DOHH2 (cell line): Measurements from ENCODE around the gene ATXN2.
"Not testable (repeated sequence)": the region's sequence is repeated elsewhere in the genome, so short reads cannot be mapped to it uniquely, and the experiment has no call there.

Experiments used
- H3F3A ChIP-seq: fragments of 200-600 bp; sonication (generic), shearing (Covaris generic); 2 replicates; pipeline ENCODE4 v1.6.0; 2016; ENCODE audit warnings: antibody characterized with exemption, mild to moderate bottlenecking; ENCODE audit not compliant: control insufficient read depth, insufficient read depth
- H3K27ac ChIP-seq: fragments of 200-600 bp; sonication (generic); 2 replicates; pipeline ENCODE4 v1.5.1; 2014; ENCODE audit warnings: low read depth, mild to moderate bottlenecking, low read length, moderate library complexity
- H3K27me3 ChIP-seq: fragments of 200-600 bp; sonication (generic); 2 replicates; pipeline ENCODE4 v1.6.1; 2014; ENCODE audit warnings: mild to moderate bottlenecking, low read length, mixed read lengths; ENCODE audit not compliant: control insufficient read depth
- H3K36me3 ChIP-seq: fragments of 200-600 bp; sonication (generic); 2 replicates; pipeline ENCODE4 v1.6.1; 2014; ENCODE audit warnings: mild to moderate bottlenecking, low read length, moderate library complexity, mixed read lengths; ENCODE audit not compliant: control insufficient read depth
- H3K4me1 ChIP-seq: fragments of 200-600 bp; sonication (generic); 2 replicates; pipeline ENCODE4 v1.6.1; 2014; ENCODE audit warnings: mild to moderate bottlenecking, low read length, mixed read lengths; ENCODE audit not compliant: control insufficient read depth
- H3K4me2 ChIP-seq: fragments of 200-600 bp; sonication (generic); 2 replicates; pipeline ENCODE4 v1.6.0; 2014; ENCODE audit warnings: mild to moderate bottlenecking, low read length, moderate library complexity
- H3K4me3 ChIP-seq: fragments of 200-600 bp; sonication (generic); 2 replicates; pipeline ENCODE4 v1.5.1; 2014; ENCODE audit warnings: mild to moderate bottlenecking, low read length, mixed read lengths
- H3K79me2 ChIP-seq: fragments of 200-600 bp; sonication (generic); 2 replicates; pipeline ENCODE4 v1.6.1; 2014; ENCODE audit warnings: mild to moderate bottlenecking, low read length, mixed read lengths; ENCODE audit not compliant: control insufficient read depth
- H3K9me2 ChIP-seq: fragments of 200-600 bp; sonication (generic); replicated peaks from 2 replicates; pipeline ENCODE4 v1.6.1; 2014; ENCODE audit warnings: mild to moderate bottlenecking, low read length, mixed read lengths; ENCODE audit not compliant: control insufficient read depth
- H3K9me3 ChIP-seq: fragments of 200-600 bp; sonication (generic); 2 replicates; pipeline ENCODE4 v1.6.1; 2014; ENCODE audit warnings: antibody characterized with exemption, low read length, mixed read lengths; ENCODE audit not compliant: control insufficient read depth, insufficient read depth
- H4K20me1 ChIP-seq: fragments of 200-600 bp; sonication (generic); 2 replicates; pipeline ENCODE4 v1.6.0; 2014; ENCODE audit warnings: low read depth, mild to moderate bottlenecking, antibody characterized with exemption, low read length, moderate library complexity; ENCODE audit not compliant: control insufficient read depth, insufficient read depth
- CTCF ChIP-seq: fragments of 200-600 bp; sonication (generic); IDR thresholded peaks from one replicate; pipeline ENCODE4 v1.5.1; 2014; ENCODE audit warnings: antibody characterized with exemption, mild to moderate bottlenecking, low read depth, low read length; ENCODE audit not compliant: poor library complexity, severe bottlenecking
- EZH2phosphoT487 ChIP-seq: fragments of 200-600 bp; sonication (generic); IDR thresholded peaks from 2 replicates; pipeline ENCODE4 v1.6.1; 2017; ENCODE audit warnings: borderline replicate concordance, mild to moderate bottlenecking, antibody characterized with exemption, low read length, moderate library complexity, mixed read lengths

Gene ATXN2

DNA sequence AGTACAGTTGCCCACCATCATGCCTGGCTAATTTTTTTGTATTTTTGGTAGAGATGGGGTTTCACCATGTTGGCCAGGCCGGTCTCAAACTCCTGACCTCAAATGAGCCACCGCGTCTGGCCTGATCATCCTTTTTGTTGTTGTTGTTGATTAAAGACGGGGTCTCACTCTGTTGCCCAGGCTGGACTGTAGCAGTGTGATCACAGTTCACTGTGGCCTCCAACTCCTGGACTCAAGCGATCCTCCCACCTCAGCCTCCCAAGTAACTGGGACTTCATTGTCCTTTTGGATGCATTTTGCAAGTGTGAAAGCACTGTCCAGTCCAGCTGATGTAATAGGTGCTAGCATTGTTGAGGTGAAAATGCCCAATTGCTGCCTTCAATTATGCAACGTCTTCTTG is 27.1 kb upstream of the ATXN2 start:
- TF ChIP-seq EZH2phosphoT487, result no peak
- TF ChIP-seq CTCF, result no peak
- Histone ChIP-seq H3K4me1 (no peaks in the 10 kb centered on the region), H3K36me3 (no peaks in the 10 kb centered on the region), H3F3A (no peaks in the 10 kb centered on the region), H3K9me2 (no peaks in the 10 kb centered on the region), H3K27ac (no peak overlapping the region), H3K27me3 (no peaks in the 10 kb centered on the region), H3K4me2 (no peak overlapping the region), H3K4me3 (no peak overlapping the region), H4K20me1 (no peaks in the 10 kb centered on the region), H3K9me3 (no peaks in the 10 kb centered on the region), H3K79me2 (no peaks in the 10 kb centered on the region)

GRCh38 chr12:111624540-111624939 is 25.4 kb upstream of the ATXN2 start:
- no peaks in the 10 kb centered on the region for H3K4me1 ChIP-seq
- no peaks in the 10 kb centered on the region for H3K79me2 ChIP-seq
- H3K27me3 ChIP-seq, result no peaks in the 10 kb centered on the region
- H3K4me2 ChIP-seq, result no peak overlapping the region
- no peaks in the 10 kb centered on the region for H3K9me3 ChIP-seq
- no peaks in the 10 kb centered on the region for H3F3A ChIP-seq
- no peak overlapping the region for H3K4me3 ChIP-seq
- no peaks in the 10 kb centered on the region for H4K20me1 ChIP-seq
- TF ChIP-seq CTCF (no peak), EZH2phosphoT487 (no peak)
- no peaks in the 10 kb centered on the region for H3K36me3 ChIP-seq
- no peak overlapping the region for H3K27ac ChIP-seq
- no peaks in the 10 kb centered on the region for H3K9me2 ChIP-seq

DNA sequence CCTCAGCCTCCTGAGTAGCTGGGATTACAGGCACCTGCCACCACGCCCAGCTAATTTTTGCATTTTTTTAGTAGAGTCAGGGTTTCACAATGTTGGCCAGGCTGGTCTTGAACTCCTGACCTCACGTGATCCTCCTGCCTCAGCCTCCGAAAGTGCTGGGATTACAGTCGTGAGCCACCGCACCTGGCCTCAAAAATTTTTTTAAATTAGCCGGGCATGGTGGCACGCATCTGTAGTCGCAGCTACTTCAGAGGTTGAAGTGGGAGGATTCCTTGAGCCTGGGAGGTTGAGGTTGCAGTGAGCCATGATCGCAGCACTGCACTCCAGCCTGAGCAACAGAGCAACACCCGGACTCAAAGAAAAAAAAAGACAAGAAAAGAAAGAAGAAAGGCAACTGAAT is 18.7 kb upstream of the ATXN2 start:
- H3F3A ChIP-seq, H3K4me2 ChIP-seq, H3K79me2 ChIP-seq, H3K9me2 ChIP-seq, H3K27ac ChIP-seq, H3K27me3 ChIP-seq, H3K36me3 ChIP-seq, H4K20me1 ChIP-seq, H3K4me1 ChIP-seq, H3K9me3 ChIP-seq, H3K4me3 ChIP-seq: not testable (repeated sequence)

GRCh38 chr12:111616177-111616623 is 17.1 kb upstream of the ATXN2 start:
- no peaks in the 10 kb centered on the region for H4K20me1 ChIP-seq
- no peaks in the 10 kb centered on the region for H3K9me2 ChIP-seq
- no peaks in the 10 kb centered on the region for H3K27me3 ChIP-seq
- H3K4me3 ChIP-seq, result no peak overlapping the region
- H3K9me3 ChIP-seq, result no peaks in the 10 kb centered on the region
- H3K4me1 ChIP-seq, result no peaks in the 10 kb centered on the region
- H3K4me2 ChIP-seq, result no peak overlapping the region
- H3F3A ChIP-seq, result no peaks in the 10 kb centered on the region
- H3K79me2 ChIP-seq, result no peaks in the 10 kb centered on the region
- no peak overlapping the region for H3K27ac ChIP-seq
- H3K36me3 ChIP-seq, result no peaks in the 10 kb centered on the region
- TF ChIP-seq CTCF (no peak), EZH2phosphoT487 (no peak)
